Ovary (tissue), 3 donors: ENCODE data around the gene SLC16A3.

ENCODE experiments used
- CTCF ChIP-seq, 3 donors: fragments of 450-650 bp in 2 of 3; fragments of 200-600 bp in 1 of 3; IDR thresholded peaks; one replicate each; pipeline versions ENCODE4 v1.5.1 to v1.8.0; 2016 to 2022; ENCODE audit warnings: antibody characterized with exemption in 3 of 3, mild to moderate bottlenecking in 1 of 3
- POLR2A ChIP-seq: fragments of 450-650 bp; IDR thresholded peaks from one replicate; pipeline ENCODE4 v1.6.1; 2017; ENCODE audit warnings: antibody characterized with exemption, mild to moderate bottlenecking, moderate library complexity
- donor health status: DM: no; HTN: no; CAD: no.

GRCh38 chr17:82213251-82214011 is 15.4 kb upstream of the SLC16A3 start:
- TF ChIP-seq CTCF (IDR thresholded peaks at IDR 0.05): no peak
- TF ChIP-seq POLR2A: no peak
